Pancreas (tissue), 10 donors: ENCODE data around the gene AGTRAP. TPM values are rescaled to one million over a fixed set of nuclear protein-coding genes. Genes with fewer than 3 reads are reported as not detected.

Experiments used
- ATAC-seq, 4 donors: fragments of 200-7000 bp; cut with Tn5 transposase; one replicate each; pipeline versions ENCODE4 v1.8.0 to v1.9.1; 2020; ENCODE audit warnings: mild to moderate bottlenecking in 4 of 4, moderate library complexity in 4 of 4
- DNase-seq, 6 donors: peaks; one replicate each; pipeline ENCODE4 v3.0.0-alpha.2; 2020
- FAIRE-seq: peaks from 2 replicates; lab custom pipeline; 2012; peaks lifted over from hg19 to GRCh38; lab: Jason Lieb, UNC
- H3K27ac ChIP-seq, 4 donors: fragments of 200-600 bp; sonication (generic); 1 replicate in 3 of 4; 2 replicates in 1 of 4; pipeline versions ENCODE4 v1.5.0 to v1.8.0; 2020
- H3K27me3 ChIP-seq, 4 donors: fragments of 200-600 bp; one replicate each; pipeline ENCODE4 v1.8.0; 2021
- H3K36me3 ChIP-seq, 3 donors: fragments of 200-600 bp; sonication (generic) in 1 of 3; one replicate each; pipeline versions ENCODE4 v1.5.0 to v1.8.0; 2020 to 2021
- H3K4me1 ChIP-seq, 3 donors: fragments of 200-600 bp; one replicate each; pipeline ENCODE4 v1.8.0; 2021
- H3K4me3 ChIP-seq, 4 donors: fragments of 200-600 bp; sonication (generic) in 2 of 4; one replicate each; pipeline versions ENCODE4 v1.5.0 to v1.8.0; 2020 to 2021
- H3K9me3 ChIP-seq, 4 donors: fragments of 200-600 bp; one replicate each; pipeline ENCODE4 v1.8.0; 2021
- CTCF ChIP-seq, 4 donors: fragments of 200-600 bp; sonication (generic) in 3 of 4; IDR thresholded peaks; one replicate each; pipeline versions ENCODE4 v1.5.0 to v1.8.0; 2021; ENCODE audit warnings: antibody characterized with exemption in 4 of 4
- WGBS, 2 donors: extraction: QIAGEN DNeasy Blood & Tissue Kit; methylation state at CpG; one replicate each; pipeline ENCODE4 v1.1.7; 2013; 5-methylcytosine and 5-hydroxymethylcytosine counted together
- intact Hi-C, 3 donors: fragments of 100-400 bp; cut with DNase I; formaldehyde crosslinking; loops; one replicate each; pipeline versions ENCODE4 v1.11.1 to v1.14.2; 2022
- polyA plus RNA-seq, 2 donors: library from polyadenylated mRNA; stranded (reverse); fragments of 200-250 nt; gene quantifications; one replicate each; pipeline ENCODE4 v1.2.3, GENCODE V29; 2013
- total RNA-seq, 6 donors: library from RNA; stranded (reverse); fragmentation: NEBNext Ultra II Directional in 4 of 6; extraction: Animal tissue kit (Norgen Biotek cat#: 25700) in 4 of 6; gene quantifications; one replicate each; pipeline versions ENCODE4 v1.2.1 to v1.2.4, GENCODE V29; 2021 to 2023
- donor health status: healthy with polysubstance abuse.
- donor health status: DM: no; HTN: no; CAD: no; lungs with moderate emphysema.
- donor health status: DM: no; HTN: no; CAD: no.
- donor health status: control.
- donor health status: control.
- donor health status: Bipolar disorder and iron deficiency.
- donor health status: DM: yes; HTN: yes; CAD: no.
- donor health status: DM: no; HTN: no; CAD: no.
- donor health status: DM: no; HTN: no; CAD: no.
- donor health status: DM: yes; HTN: yes; CAD: no.

AGTRAP gene
- total and polyA plus RNA-seq, 8 donors: 16.8 to 38.5 (median 24.0) TPM

- no peak for TF ChIP-seq CTCF (IDR thresholded peaks at IDR 0.05)
- H3K27ac ChIP-seq: peak overlapping the region; percentile 46 to 83 (median 67)
Measured at GRCh38 chr1:11746795-11747487, 11.0 kb downstream of the AGTRAP start.

DNA sequence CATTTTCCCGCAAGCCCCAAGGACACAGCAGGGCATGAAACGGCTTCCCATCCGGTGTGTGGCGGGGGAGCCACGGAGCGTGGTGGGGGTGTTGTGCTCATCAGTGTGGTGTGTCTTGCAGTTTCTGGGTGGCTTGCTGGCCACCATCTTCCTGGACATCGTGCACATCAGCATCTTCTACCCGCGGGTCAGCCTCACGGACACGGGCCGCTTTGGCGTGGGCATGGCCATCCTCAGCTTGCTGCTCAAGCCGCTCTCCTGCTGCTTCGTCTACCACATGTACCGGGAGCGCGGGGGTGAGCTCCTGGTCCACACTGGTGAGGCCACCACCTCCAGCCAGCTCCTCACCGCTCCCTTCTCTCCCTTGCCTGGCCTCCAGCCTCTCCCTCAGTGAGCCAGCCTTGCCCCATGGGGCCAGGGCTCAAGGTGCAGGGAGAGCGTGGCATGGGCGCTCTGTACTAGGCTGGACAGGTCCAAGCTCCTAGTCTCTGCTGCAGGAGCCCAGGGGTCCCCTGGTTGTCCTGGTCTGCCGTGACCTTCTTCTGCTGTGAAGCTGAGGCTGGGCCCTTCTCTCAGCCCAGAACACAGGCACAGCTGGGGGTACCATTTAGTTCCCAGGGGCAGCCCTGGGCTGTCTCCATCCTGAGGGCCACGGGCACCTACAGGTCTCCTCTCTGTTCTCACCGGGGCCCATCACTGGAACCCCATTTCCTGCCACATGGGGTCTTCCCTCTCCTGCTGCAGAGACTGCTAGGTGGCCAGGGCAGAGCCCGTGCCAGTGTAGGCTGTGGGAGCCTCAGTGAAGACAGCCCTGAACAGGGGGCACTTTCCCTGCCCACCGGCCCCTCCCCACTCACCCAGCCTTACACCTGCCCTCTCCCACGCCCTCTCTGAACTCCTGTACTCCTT lies 12.6 kb downstream of the AGTRAP start:
- Histone ChIP-seq H3K36me3 (peaks cover 0 to 12% (median 0%) of the 10 kb centered on the region in 3 donors), H3K27ac (no peak overlapping the region), H3K4me1 (peaks cover 7 to 23% (median 7%) of the 10 kb centered on the region in 3 donors), H3K4me3 (no peak overlapping the region), H3K27me3 (no peaks in the 10 kb centered on the region), H3K9me3 (no peaks in the 10 kb centered on the region)
- intact Hi-C loops: no loop called here
- FAIRE-seq: no peak
- no peak for ATAC-seq
- 88% methylated on average over 26 to 27 of the region's 27 CpGs for WGBS, 2 donors
- DNase-seq: peak in 1 of 6 donors; percentile 74
- no peak for TF ChIP-seq CTCF (IDR thresholded peaks at IDR 0.05)

More at GRCh38 chr1:11746795-11747487, 11.0 kb downstream of the AGTRAP start:
- DNase-seq (peak in 5 of 6 donors; percentile 73 to 90 (median 74)), FAIRE-seq (no peak), ATAC-seq (peak; percentile 55 to 69 (median 64))
- no peak overlapping the region for H3K4me3 ChIP-seq
- H3K27me3 ChIP-seq: no peaks in the 10 kb centered on the region
- H3K4me1 ChIP-seq: peaks cover 7 to 27% (median 7%) of the 10 kb centered on the region in 3 donors
- 37 to 38% methylated on average over 20 of the region's 20 CpGs for WGBS, 2 donors
- peaks cover 0 to 12% (median 0%) of the 10 kb centered on the region in 3 donors for H3K36me3 ChIP-seq
- intact Hi-C loops: no loop called here
- H3K9me3 ChIP-seq: no peaks in the 10 kb centered on the region

DNA sequence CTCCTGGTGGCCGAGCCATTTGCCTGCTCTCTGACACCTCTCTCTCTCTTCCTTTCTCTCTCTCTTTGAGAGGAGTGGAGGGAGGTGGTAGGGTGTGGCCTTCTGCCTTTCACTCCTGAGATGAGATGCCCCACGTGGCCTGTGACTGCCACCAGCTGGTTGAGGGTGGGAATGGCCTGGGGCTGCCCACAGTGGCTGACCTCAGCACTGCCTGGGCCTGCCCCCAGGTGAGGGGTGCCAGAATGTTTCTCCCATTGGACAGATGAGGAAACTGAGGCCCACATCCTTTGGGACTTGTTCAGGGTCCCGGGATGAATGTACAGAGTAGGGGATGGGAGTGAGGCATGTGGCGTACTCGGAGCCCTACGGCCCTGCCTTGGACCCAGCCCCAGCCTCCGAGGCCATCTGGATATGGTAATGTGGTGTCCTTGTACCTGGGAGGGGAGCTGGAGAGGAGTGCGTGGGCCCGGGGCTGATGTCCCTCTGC lies 13.3 kb downstream of the AGTRAP start:
- WGBS, 2 donors: 63% methylated on average over 9 of the region's 9 CpGs
- ATAC-seq (peak; percentile 58 to 69 (median 66)), DNase-seq (peak in 5 of 6 donors; percentile 59 to 77 (median 76)), FAIRE-seq (no peak)
- Histone ChIP-seq H3K9me3 (no peaks in the 10 kb centered on the region), H3K4me1 (peaks cover 8 to 24% (median 8%) of the 10 kb centered on the region in 3 donors), H3K27me3 (no peaks in the 10 kb centered on the region), H3K27ac (no peak overlapping the region), H3K4me3 (no peak overlapping the region), H3K36me3 (peaks cover 0 to 12% (median 0%) of the 10 kb centered on the region in 3 donors)
- peak; percentile 24 to 62 (median 36) for TF ChIP-seq CTCF (IDR thresholded peaks at IDR 0.05)
- intact Hi-C loops: no loop called here

DNA sequence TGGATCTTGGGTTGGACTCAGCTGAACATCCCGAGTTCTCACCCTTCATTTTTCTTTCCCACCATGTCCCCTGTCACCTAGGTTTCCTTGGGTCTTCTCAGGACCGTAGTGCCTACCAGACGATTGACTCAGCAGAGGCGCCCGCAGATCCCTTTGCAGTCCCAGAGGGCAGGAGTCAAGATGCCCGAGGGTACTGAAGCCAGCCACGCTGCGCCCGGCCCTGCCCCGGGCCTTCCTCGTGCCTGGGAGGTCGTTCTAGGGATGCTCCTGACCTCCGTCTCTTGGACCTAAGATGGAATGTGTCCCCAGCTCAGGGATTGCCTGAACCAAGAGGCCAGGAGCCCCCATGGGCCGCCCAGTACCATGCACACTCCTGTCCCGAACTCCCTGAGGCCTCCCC lies 14.1 kb downstream of the AGTRAP start:
- Histone ChIP-seq H3K4me1 (peaks cover 15 to 30% (median 16%) of the 10 kb centered on the region in 3 donors), H3K4me3 (no peak overlapping the region), H3K27me3 (no peaks in the 10 kb centered on the region), H3K27ac (no peak overlapping the region), H3K9me3 (no peaks in the 10 kb centered on the region), H3K36me3 (peaks cover 0 to 12% (median 0%) of the 10 kb centered on the region in 3 donors)
- intact Hi-C loops: no loop called here
- ATAC-seq: no peak
- 91 to 94% methylated on average over 15 of the region's 15 CpGs for WGBS, 2 donors
- DNase-seq: peak in 1 of 6 donors; percentile 40
- no peak for FAIRE-seq
- no peak for TF ChIP-seq CTCF (IDR thresholded peaks at IDR 0.05)
